Pancreas (tissue), 10 donors: ENCODE data around the gene CSF1. TPM values are rescaled to one million over a fixed set of nuclear protein-coding genes. Genes with fewer than 3 reads are reported as not detected.

Experiments
- ATAC-seq, 4 donors: fragments of 200-7000 bp; cut with Tn5 transposase; one replicate each; pipeline versions ENCODE4 v1.8.0 to v1.9.1; 2020; ENCODE audit warnings: mild to moderate bottlenecking in 4 of 4, moderate library complexity in 4 of 4
- DNase-seq, 6 donors: peaks; one replicate each; pipeline ENCODE4 v3.0.0-alpha.2; 2020
- FAIRE-seq: peaks from 2 replicates; lab custom pipeline; 2012; peaks lifted over from hg19 to GRCh38; lab: Jason Lieb, UNC
- H3K27ac ChIP-seq, 4 donors: fragments of 200-600 bp; sonication (generic); 1 replicate in 3 of 4; 2 replicates in 1 of 4; pipeline versions ENCODE4 v1.5.0 to v1.8.0; 2020
- H3K27me3 ChIP-seq, 4 donors: fragments of 200-600 bp; one replicate each; pipeline ENCODE4 v1.8.0; 2021
- H3K36me3 ChIP-seq, 3 donors: fragments of 200-600 bp; sonication (generic) in 1 of 3; one replicate each; pipeline versions ENCODE4 v1.5.0 to v1.8.0; 2020 to 2021
- H3K4me1 ChIP-seq, 3 donors: fragments of 200-600 bp; one replicate each; pipeline ENCODE4 v1.8.0; 2021
- H3K4me3 ChIP-seq, 4 donors: fragments of 200-600 bp; sonication (generic) in 2 of 4; one replicate each; pipeline versions ENCODE4 v1.5.0 to v1.8.0; 2020 to 2021
- H3K9me3 ChIP-seq, 4 donors: fragments of 200-600 bp; one replicate each; pipeline ENCODE4 v1.8.0; 2021
- CTCF ChIP-seq, 4 donors: fragments of 200-600 bp; sonication (generic) in 3 of 4; IDR thresholded peaks; one replicate each; pipeline versions ENCODE4 v1.5.0 to v1.8.0; 2021; ENCODE audit warnings: antibody characterized with exemption in 4 of 4
- WGBS, 2 donors: extraction: QIAGEN DNeasy Blood & Tissue Kit; methylation state at CpG; one replicate each; pipeline ENCODE4 v1.1.7; 2013; 5-methylcytosine and 5-hydroxymethylcytosine counted together
- intact Hi-C, 3 donors: fragments of 100-400 bp; cut with DNase I; formaldehyde crosslinking; loops; one replicate each; pipeline versions ENCODE4 v1.11.1 to v1.14.2; 2022
- polyA plus RNA-seq, 2 donors: library from polyadenylated mRNA; stranded (reverse); fragments of 200-250 nt; gene quantifications; one replicate each; pipeline ENCODE4 v1.2.3, GENCODE V29; 2013
- total RNA-seq, 6 donors: library from RNA; stranded (reverse); fragmentation: NEBNext Ultra II Directional in 4 of 6; extraction: Animal tissue kit (Norgen Biotek cat#: 25700) in 4 of 6; gene quantifications; one replicate each; pipeline versions ENCODE4 v1.2.1 to v1.2.4, GENCODE V29; 2021 to 2023
- donor health status: healthy with polysubstance abuse.
- donor health status: DM: no; HTN: no; CAD: no; lungs with moderate emphysema.
- donor health status: DM: no; HTN: no; CAD: no.
- donor health status: control.
- donor health status: control.
- donor health status: Bipolar disorder and iron deficiency.
- donor health status: DM: yes; HTN: yes; CAD: no.
- donor health status: DM: no; HTN: no; CAD: no.
- donor health status: DM: no; HTN: no; CAD: no.
- donor health status: DM: yes; HTN: yes; CAD: no.

The CSF1 gene
- total and polyA plus RNA-seq, 8 donors, result 6.7 to 38.3 (median 15.6) TPM

- FAIRE-seq (no peak), DNase-seq (no peak), ATAC-seq (no peak)
- Histone ChIP-seq H3K27me3 (no peaks in the 10 kb centered on the region), H3K27ac (no peak overlapping the region), H3K4me1 (peaks cover 0 to 4% (median 0%) of the 10 kb centered on the region in 3 donors), H3K9me3 (no peaks in the 10 kb centered on the region), H3K36me3 (peaks cover 0 to 7% (median 0%) of the 10 kb centered on the region in 3 donors), H3K4me3 (no peak overlapping the region)
- no peak for TF ChIP-seq CTCF (IDR thresholded peaks at IDR 0.05)
- 84 to 94% methylated on average over 6 of the region's 6 CpGs for WGBS, 2 donors
- intact Hi-C loops, result no loop called here
These were observed 4.1 kb downstream of the CSF1 start for GRCh38 chr1:109914587-109915240.

GRCh38 chr1:109917051-109917767 lies 6.6 kb downstream of the CSF1 start:
- peaks cover 0 to 7% (median 0%) of the 10 kb centered on the region in 3 donors for H3K36me3 ChIP-seq
- no peak for FAIRE-seq
- 93 to 97% methylated on average over 9 of the region's 9 CpGs for WGBS, 2 donors
- no peak for DNase-seq
- no peaks in the 10 kb centered on the region for H3K27me3 ChIP-seq
- H3K27ac ChIP-seq, result no peak overlapping the region
- H3K4me1 ChIP-seq, result no peaks in the 10 kb centered on the region
- intact Hi-C loops, result no loop called here
- no peak for TF ChIP-seq CTCF (IDR thresholded peaks at IDR 0.05)
- H3K9me3 ChIP-seq, result no peaks in the 10 kb centered on the region
- H3K4me3 ChIP-seq, result no peak overlapping the region
- no peak for ATAC-seq

- no peak for FAIRE-seq
- Histone ChIP-seq H3K9me3 (no peaks in the 10 kb centered on the region), H3K27me3 (no peaks in the 10 kb centered on the region), H3K4me3 (no peak overlapping the region), H3K27ac (no peak overlapping the region), H3K4me1 (no peaks in the 10 kb centered on the region), H3K36me3 (peaks cover 0 to 7% (median 0%) of the 10 kb centered on the region in 3 donors)
- DNase-seq, result peak in 1 of 6 donors; percentile 20
- intact Hi-C loops, result no loop called here
- ATAC-seq, result no peak
- no peak for TF ChIP-seq CTCF (IDR thresholded peaks at IDR 0.05)
- WGBS, 2 donors, result 79 to 86% methylated on average over 6 of the region's 6 CpGs
These were observed 7.3 kb downstream of the CSF1 start for GRCh38 chr1:109917768-109918606.

GRCh38 chr1:109918671-109919070 lies 8.0 kb downstream of the CSF1 start:
- no peak for FAIRE-seq
- TF ChIP-seq CTCF (IDR thresholded peaks at IDR 0.05), result no peak
- Histone ChIP-seq H3K9me3 (no peaks in the 10 kb centered on the region), H3K4me1 (no peaks in the 10 kb centered on the region), H3K36me3 (peaks cover 0 to 7% (median 2%) of the 10 kb centered on the region in 3 donors), H3K27me3 (no peaks in the 10 kb centered on the region), H3K27ac (no peak overlapping the region), H3K4me3 (no peak overlapping the region)
- WGBS, 2 donors, result 85 to 91% methylated on average over 7 of the region's 7 CpGs
- DNase-seq, result peak in 1 of 6 donors; percentile 16
- no peak for ATAC-seq
- intact Hi-C loops, result no loop called here
